WTC11 (cell line): ENCODE data around the gene INO80E. TPM values are rescaled to one million over a fixed set of nuclear protein-coding genes. Genes with fewer than 3 reads are reported as not detected.

ENCODE experiments used
- ATAC-seq: fragments of 200-7000 bp; cut with Tn5 transposase; 2 replicates; pipeline ENCODE4 v1.10.0; 2021; ENCODE audit warnings: mild to moderate bottlenecking, moderate library complexity
- CTCF ChIA-PET: fragments of 300-600 bp; sonication (Branson Sonifier 250); formaldehyde crosslinking; loops from one replicate; lab custom pipeline; 2021; ENCODE audit warnings: antibody characterized with exemption; lab: Charles Lee
- POLR2A ChIA-PET: fragments of 350-600 bp; sonication (Branson Sonifier 250); formaldehyde crosslinking; loops from one replicate; lab custom pipeline; 2021; ENCODE audit warnings: antibody characterized with exemption; lab: Charles Lee
- DNase-seq: peaks from one replicate; pipeline ENCODE4 v3.0.0; 2021; ENCODE audit warnings: low spot score
- H3K27ac Mint-ChIP-seq: 2 replicates; pipeline ENCODE4 v1.8.0; 2021; ENCODE audit warnings: mixed read lengths
- H3K27me3 Mint-ChIP-seq: 2 replicates; pipeline ENCODE4 v1.8.0; 2021; ENCODE audit warnings: low read depth, mild to moderate bottlenecking, moderate library complexity, mixed read lengths
- H3K36me3 Mint-ChIP-seq: 2 replicates; pipeline ENCODE4 v1.8.0; 2021; ENCODE audit warnings: mixed read lengths
- H3K4me1 Mint-ChIP-seq: 2 replicates; pipeline ENCODE4 v1.8.0; 2022; ENCODE audit warnings: mixed read lengths
- H3K4me3 Mint-ChIP-seq: 2 replicates; pipeline ENCODE4 v1.8.0; 2021; ENCODE audit warnings: mild to moderate bottlenecking, moderate library complexity, mixed read lengths
- H3K9me3 Mint-ChIP-seq: 2 replicates; pipeline ENCODE4 v1.8.0; 2021; ENCODE audit warnings: mixed read lengths
- CTCF ChIP-seq: fragments of 200-600 bp; IDR thresholded peaks from 2 replicates; pipeline ENCODE4 v1.8.0; 2022; ENCODE audit warnings: antibody characterized with exemption
- GABPB1 ChIP-seq: sonication (generic); formaldehyde crosslinking; IDR thresholded peaks from 2 replicates; pipeline ENCODE4 v1.8.1; 2023; ENCODE audit warnings: mild to moderate bottlenecking, missing genetic modification reagents
- GTF2I ChIP-seq: fragments of 250-450 bp; sonication (Bioruptor Pico); conservative IDR thresholded peaks from 2 replicates; pipeline ENCODE4 v1.4.0; 2021; ENCODE audit warnings: mild to moderate bottlenecking
- OVOL2 ChIP-seq: fragments of 250-450 bp; sonication (Bioruptor Pico); IDR thresholded peaks from 2 replicates; pipeline ENCODE4 v1.9.0; 2021; ENCODE audit warnings: mild to moderate bottlenecking, borderline replicate concordance
- RELA ChIP-seq: sonication (generic); formaldehyde crosslinking; IDR thresholded peaks from 2 replicates; pipeline ENCODE4 v1.8.1; 2022; ENCODE audit warnings: missing genetic modification reagents, mild to moderate bottlenecking, borderline replicate concordance
- RORB ChIP-seq: fragments of 250-450 bp; sonication (Bioruptor Pico); IDR thresholded peaks from 2 replicates; pipeline ENCODE4 v1.9.0; 2021; ENCODE audit warnings: mild to moderate bottlenecking
- total RNA-seq: library from RNA; stranded (reverse); gene quantifications from 3 replicates; pipeline ENCODE4 v1.2.3, GENCODE V29; 2021
- TF ChIP-seq, protein P1 (sequence below): sonication (generic); formaldehyde crosslinking; IDR thresholded peaks from 2 replicates; pipeline ENCODE4 v1.8.1; 2023; ENCODE audit warnings: mild to moderate bottlenecking, moderate library complexity, missing genetic modification reagents
- TF ChIP-seq, protein P2 (sequence below): sonication (generic); formaldehyde crosslinking; IDR thresholded peaks from 2 replicates; pipeline ENCODE4 v1.8.0; 2022; ENCODE audit warnings: mild to moderate bottlenecking, missing genetic modification reagents
- TF ChIP-seq, protein P3 (sequence below): fragments of 250-450 bp; sonication (Bioruptor Pico); IDR thresholded peaks from 2 replicates; pipeline ENCODE4 v1.9.0; 2021; ENCODE audit warnings: mild to moderate bottlenecking, borderline replicate concordance
- TF ChIP-seq, protein P4 (sequence below): sonication (generic); formaldehyde crosslinking; IDR thresholded peaks from 2 replicates; pipeline ENCODE4 v1.8.1; 2023; ENCODE audit warnings: mild to moderate bottlenecking, missing genetic modification reagents, moderate library complexity
- TF ChIP-seq, protein P5 (sequence below): sonication (generic); formaldehyde crosslinking; IDR thresholded peaks from 2 replicates; pipeline ENCODE4 v1.8.0; 2022; ENCODE audit warnings: mild to moderate bottlenecking, missing genetic modification reagents

INO80E gene
- total RNA-seq, 1 experiment from 2014 or later = 101 TPM

- Mint-ChIP-seq H3K27ac (no peak overlapping the region), H3K36me3 (no peaks in the 10 kb centered on the region), H3K4me1 (peaks cover 14% of the 10 kb centered on the region), H3K9me3 (no peaks in the 10 kb centered on the region), H3K27me3 (peaks cover 33% of the 10 kb centered on the region), H3K4me3 (peak overlapping the region; percentile 47)
- ATAC-seq (no peak; the same call in 1 of the 2 replicates), DNase-seq (no peak)
- CTCF ChIA-PET = interaction anchor here (0.6 to 6.8 kb wide), 40 partner anchors 10 to 1482 kb away, joined by 3 to 89 read pairs (median 4); partner anchors contain the start of genes ALDOA, ASPHD1, C16orf92 and CD2BP2
- TF ChIP-seq OVOL2 (no peak), RELA (CRISPR knock-in tag) (no peak), GABPB1 (0 out of 2 replicates have a peak, but pooled peaks have one; percentile 7)
- TF ChIP-seq, protein P1, sequence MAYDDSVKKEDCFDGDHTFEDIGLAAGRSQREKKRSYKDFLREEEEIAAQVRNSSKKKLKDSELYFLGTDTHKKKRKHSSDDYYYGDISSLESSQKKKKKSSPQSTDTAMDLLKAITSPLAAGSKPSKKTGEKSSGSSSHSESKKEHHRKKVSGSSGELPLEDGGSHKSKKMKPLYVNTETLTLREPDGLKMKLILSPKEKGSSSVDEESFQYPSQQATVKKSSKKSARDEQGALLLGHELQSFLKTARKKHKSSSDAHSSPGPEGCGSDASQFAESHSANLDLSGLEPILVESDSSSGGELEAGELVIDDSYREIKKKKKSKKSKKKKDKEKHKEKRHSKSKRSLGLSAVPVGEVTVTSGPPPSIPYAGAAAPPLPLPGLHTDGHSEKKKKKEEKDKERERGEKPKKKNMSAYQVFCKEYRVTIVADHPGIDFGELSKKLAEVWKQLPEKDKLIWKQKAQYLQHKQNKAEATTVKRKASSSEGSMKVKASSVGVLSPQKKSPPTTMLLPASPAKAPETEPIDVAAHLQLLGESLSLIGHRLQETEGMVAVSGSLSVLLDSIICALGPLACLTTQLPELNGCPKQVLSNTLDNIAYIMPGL (CRISPR knock-in tag) = no peak
- TF ChIP-seq, protein P2, sequence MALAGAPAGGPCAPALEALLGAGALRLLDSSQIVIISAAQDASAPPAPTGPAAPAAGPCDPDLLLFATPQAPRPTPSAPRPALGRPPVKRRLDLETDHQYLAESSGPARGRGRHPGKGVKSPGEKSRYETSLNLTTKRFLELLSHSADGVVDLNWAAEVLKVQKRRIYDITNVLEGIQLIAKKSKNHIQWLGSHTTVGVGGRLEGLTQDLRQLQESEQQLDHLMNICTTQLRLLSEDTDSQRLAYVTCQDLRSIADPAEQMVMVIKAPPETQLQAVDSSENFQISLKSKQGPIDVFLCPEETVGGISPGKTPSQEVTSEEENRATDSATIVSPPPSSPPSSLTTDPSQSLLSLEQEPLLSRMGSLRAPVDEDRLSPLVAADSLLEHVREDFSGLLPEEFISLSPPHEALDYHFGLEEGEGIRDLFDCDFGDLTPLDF (CRISPR knock-in tag) = no peak
- TF ChIP-seq, all 79 proteins: peak for 1
- POLR2A ChIA-PET = interaction anchor here (0.9 to 1.1 kb wide), 2 partner anchors 9 to 81 kb away, joined by 3 to 4 read pairs; no protein-coding TSS in a partner anchor
Measured at GRCh38 chr16:30054451-30054850, 58.4 kb downstream of the INO80E start.

GRCh38 chr16:30054959-30055553 is 59.0 kb downstream of the INO80E start:
- POLR2A ChIA-PET = interaction anchor here (0.6 to 1.1 kb wide), 4 partner anchors 8 to 82 kb away, joined by 3 to 4 read pairs (median 4); no protein-coding TSS in a partner anchor
- H3K4me3 Mint-ChIP-seq = peak overlapping the region; percentile 47
- H3K36me3 Mint-ChIP-seq = no peaks in the 10 kb centered on the region
- DNase-seq (peak; percentile 84), ATAC-seq (peak; percentile 96)
- no peaks in the 10 kb centered on the region for H3K9me3 Mint-ChIP-seq
- TF ChIP-seq RELA (CRISPR knock-in tag) = no peak
- peak; percentile 43; the same call in 1 of the 2 replicates for TF ChIP-seq CTCF
- TF ChIP-seq, protein P3, sequence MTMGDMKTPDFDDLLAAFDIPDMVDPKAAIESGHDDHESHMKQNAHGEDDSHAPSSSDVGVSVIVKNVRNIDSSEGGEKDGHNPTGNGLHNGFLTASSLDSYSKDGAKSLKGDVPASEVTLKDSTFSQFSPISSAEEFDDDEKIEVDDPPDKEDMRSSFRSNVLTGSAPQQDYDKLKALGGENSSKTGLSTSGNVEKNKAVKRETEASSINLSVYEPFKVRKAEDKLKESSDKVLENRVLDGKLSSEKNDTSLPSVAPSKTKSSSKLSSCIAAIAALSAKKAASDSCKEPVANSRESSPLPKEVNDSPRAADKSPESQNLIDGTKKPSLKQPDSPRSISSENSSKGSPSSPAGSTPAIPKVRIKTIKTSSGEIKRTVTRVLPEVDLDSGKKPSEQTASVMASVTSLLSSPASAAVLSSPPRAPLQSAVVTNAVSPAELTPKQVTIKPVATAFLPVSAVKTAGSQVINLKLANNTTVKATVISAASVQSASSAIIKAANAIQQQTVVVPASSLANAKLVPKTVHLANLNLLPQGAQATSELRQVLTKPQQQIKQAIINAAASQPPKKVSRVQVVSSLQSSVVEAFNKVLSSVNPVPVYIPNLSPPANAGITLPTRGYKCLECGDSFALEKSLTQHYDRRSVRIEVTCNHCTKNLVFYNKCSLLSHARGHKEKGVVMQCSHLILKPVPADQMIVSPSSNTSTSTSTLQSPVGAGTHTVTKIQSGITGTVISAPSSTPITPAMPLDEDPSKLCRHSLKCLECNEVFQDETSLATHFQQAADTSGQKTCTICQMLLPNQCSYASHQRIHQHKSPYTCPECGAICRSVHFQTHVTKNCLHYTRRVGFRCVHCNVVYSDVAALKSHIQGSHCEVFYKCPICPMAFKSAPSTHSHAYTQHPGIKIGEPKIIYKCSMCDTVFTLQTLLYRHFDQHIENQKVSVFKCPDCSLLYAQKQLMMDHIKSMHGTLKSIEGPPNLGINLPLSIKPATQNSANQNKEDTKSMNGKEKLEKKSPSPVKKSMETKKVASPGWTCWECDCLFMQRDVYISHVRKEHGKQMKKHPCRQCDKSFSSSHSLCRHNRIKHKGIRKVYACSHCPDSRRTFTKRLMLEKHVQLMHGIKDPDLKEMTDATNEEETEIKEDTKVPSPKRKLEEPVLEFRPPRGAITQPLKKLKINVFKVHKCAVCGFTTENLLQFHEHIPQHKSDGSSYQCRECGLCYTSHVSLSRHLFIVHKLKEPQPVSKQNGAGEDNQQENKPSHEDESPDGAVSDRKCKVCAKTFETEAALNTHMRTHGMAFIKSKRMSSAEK (CRISPR knock-in tag) = no peak
- no peak for TF ChIP-seq RORB (CRISPR knock-in tag)
- TF ChIP-seq, protein P4, sequence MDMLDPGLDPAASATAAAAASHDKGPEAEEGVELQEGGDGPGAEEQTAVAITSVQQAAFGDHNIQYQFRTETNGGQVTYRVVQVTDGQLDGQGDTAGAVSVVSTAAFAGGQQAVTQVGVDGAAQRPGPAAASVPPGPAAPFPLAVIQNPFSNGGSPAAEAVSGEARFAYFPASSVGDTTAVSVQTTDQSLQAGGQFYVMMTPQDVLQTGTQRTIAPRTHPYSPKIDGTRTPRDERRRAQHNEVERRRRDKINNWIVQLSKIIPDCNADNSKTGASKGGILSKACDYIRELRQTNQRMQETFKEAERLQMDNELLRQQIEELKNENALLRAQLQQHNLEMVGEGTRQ (CRISPR knock-in tag) = no peak
- TF ChIP-seq GABPB1 = 0 out of 2 replicates have a peak, but pooled peaks have one; percentile 0
- TF ChIP-seq, protein P5, sequence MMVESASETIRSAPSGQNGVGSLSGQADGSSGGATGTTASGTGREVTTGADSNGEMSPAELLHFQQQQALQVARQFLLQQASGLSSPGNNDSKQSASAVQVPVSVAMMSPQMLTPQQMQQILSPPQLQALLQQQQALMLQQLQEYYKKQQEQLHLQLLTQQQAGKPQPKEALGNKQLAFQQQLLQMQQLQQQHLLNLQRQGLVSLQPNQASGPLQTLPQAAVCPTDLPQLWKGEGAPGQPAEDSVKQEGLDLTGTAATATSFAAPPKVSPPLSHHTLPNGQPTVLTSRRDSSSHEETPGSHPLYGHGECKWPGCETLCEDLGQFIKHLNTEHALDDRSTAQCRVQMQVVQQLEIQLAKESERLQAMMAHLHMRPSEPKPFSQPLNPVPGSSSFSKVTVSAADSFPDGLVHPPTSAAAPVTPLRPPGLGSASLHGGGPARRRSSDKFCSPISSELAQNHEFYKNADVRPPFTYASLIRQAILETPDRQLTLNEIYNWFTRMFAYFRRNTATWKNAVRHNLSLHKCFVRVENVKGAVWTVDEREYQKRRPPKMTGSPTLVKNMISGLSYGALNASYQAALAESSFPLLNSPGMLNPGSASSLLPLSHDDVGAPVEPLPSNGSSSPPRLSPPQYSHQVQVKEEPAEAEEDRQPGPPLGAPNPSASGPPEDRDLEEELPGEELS (CRISPR knock-in tag) = no peak
- no peak for TF ChIP-seq GTF2I (CRISPR knock-in tag)
- peaks cover 31% of the 10 kb centered on the region for H3K27me3 Mint-ChIP-seq
- H3K27ac Mint-ChIP-seq = no peak overlapping the region
- peaks cover 14% of the 10 kb centered on the region for H3K4me1 Mint-ChIP-seq
- CTCF ChIA-PET = interaction anchor here (0.6 to 6.8 kb wide), 46 partner anchors 8 to 1482 kb away, joined by 3 to 89 read pairs (median 4); partner anchors contain the start of genes ALDOA, ASPHD1, C16orf92 and CD2BP2

Other genes with a start within 250 kb of the INO80E start
- gene ZG16, start 218.0 kb upstream of the INO80E start, total RNA-seq = not detected in 3 replicates
- gene KIF22, start 205.5 kb upstream of the INO80E start, total RNA-seq = 165 to 182 TPM (median 175 TPM) in 3 replicates
- gene MAZ, start 189.7 kb upstream of the INO80E start, total RNA-seq = 392 to 405 TPM (median 395 TPM) in 3 replicates
- 20.5 to 25.3 TPM (median 23.6 TPM) in 3 replicates for gene PRRT2, start 184.0 kb upstream of the INO80E start, total RNA-seq
- gene PAGR1, start 180.1 kb upstream of the INO80E start, total RNA-seq = 60.1 to 69.0 TPM (median 66.8 TPM) in 3 replicates
- 8.9 to 10.8 TPM (median 10.0 TPM) in 3 replicates for gene MVP, start 175.8 kb upstream of the INO80E start, total RNA-seq
- 70.7 to 71.7 TPM (median 70.9 TPM) in 3 replicates for gene CDIPT, start 133.0 kb upstream of the INO80E start, total RNA-seq
- 58.2 to 68.5 TPM (median 64.2 TPM) in 3 replicates for gene SEZ6L2, start 96.7 kb upstream of the INO80E start, total RNA-seq
- gene ASPHD1, start 95.8 kb upstream of the INO80E start, total RNA-seq = 17.6 to 26.9 TPM (median 20.2 TPM) in 3 replicates
- 18.5 to 20.9 TPM (median 19.4 TPM) in 3 replicates for gene KCTD13, start 70.0 kb upstream of the INO80E start, total RNA-seq
- gene TMEM219, start 34.2 kb upstream of the INO80E start, total RNA-seq = 69.6 to 87.6 TPM (median 78.0 TPM) in 3 replicates
- gene TAOK2, start 22.4 kb upstream of the INO80E start, total RNA-seq = 38.3 to 42.4 TPM (median 39.2 TPM) in 3 replicates
- 18.9 to 21.2 TPM (median 21.1 TPM) in 3 replicates for gene HIRIP3, start 624 bp upstream of the INO80E start, total RNA-seq
- gene DOC2A, start 14.8 kb downstream of the INO80E start, total RNA-seq = 10.8 to 16.6 TPM (median 16.4 TPM) in 3 replicates
- gene C16orf92, start 27.0 kb downstream of the INO80E start, total RNA-seq = not detected in 3 replicates
- 28.1 to 30.3 TPM (median 30.2 TPM) in 3 replicates for gene TLCD3B, start 35.0 kb downstream of the INO80E start, total RNA-seq
- 1,537 to 1,958 TPM (median 1,913 TPM) in 3 replicates for gene ALDOA, start 69.5 kb downstream of the INO80E start, total RNA-seq
- gene PPP4C, start 79.8 kb downstream of the INO80E start, total RNA-seq = 159 to 164 TPM (median 161 TPM) in 3 replicates
- gene TBX6, start 95.7 kb downstream of the INO80E start, total RNA-seq = 5.1 to 7.6 TPM (median 6.6 TPM) in 3 replicates
- 43.7 to 52.7 TPM (median 51.7 TPM) in 3 replicates for gene YPEL3, start 100.0 kb downstream of the INO80E start, total RNA-seq
- 1.5 to 2.5 TPM (median 1.8 TPM) in 3 replicates for gene GDPD3, start 117.3 kb downstream of the INO80E start, total RNA-seq
- 35.9 to 38.2 TPM (median 36.9 TPM) in 3 replicates for gene MAPK3, start 127.0 kb downstream of the INO80E start, total RNA-seq
- gene CORO1A, start 187.4 kb downstream of the INO80E start, total RNA-seq = 6.2 to 10.0 TPM (median 6.5 TPM) in 3 replicates
- 191 to 206 TPM (median 192 TPM) in 3 replicates for gene BOLA2B, start 197.4 kb downstream of the INO80E start, total RNA-seq
- 37.2 to 77.0 TPM (median 53.2 TPM) in 3 replicates for gene SLX1A, start 197.6 kb downstream of the INO80E start, total RNA-seq
- gene SULT1A3, start 203.0 kb downstream of the INO80E start, total RNA-seq = 7.1 to 11.3 TPM (median 8.3 TPM) in 3 replicates